Mesenteric fat pad (tissue), 1 donor: ENCODE data around the gene RHBDD2. TPM values are rescaled to one million over a fixed set of nuclear protein-coding genes. Genes with fewer than 3 reads are reported as not detected.
A peak's percentile ranks its signal among the peaks of the same experiment; 100 is the strongest.
"Not testable (repeated sequence)": the region's sequence is repeated elsewhere in the genome, so short reads cannot be mapped to it uniquely, and the experiment has no call there.

Experiments used
- DNase-seq: peaks from one replicate; pipeline ENCODE4 v3.0.0-alpha.2; 2020; ENCODE audit warnings: low spot score
- long read RNA-seq: library from polyadenylated mRNA; unstranded; transcript quantifications from one replicate; pipeline ENCODE4 v2.0.0, GENCODE V29; 2020
- total RNA-seq: library from RNA; stranded (reverse); fragmentation: NEBNext Ultra II Directional; extraction: Animal tissue kit (Norgen Biotek cat#: 25700); gene quantifications from one replicate; pipeline ENCODE4 v1.2.1, GENCODE V29; 2021
- donor health status: DM: yes; HTN: yes; CAD: no.

Gene RHBDD2
- total RNA-seq = 78.3 TPM
- long read RNA-seq, transcript RHBDD2-202 (5 exons, 1,878 nt) = minor isoform, 13 of 120 reads
- long read RNA-seq, transcript RHBDD2-203 (3 exons, 1,274 nt) = minor isoform, 15 of 120 reads
- long read RNA-seq, transcript RHBDD2-201 (4 exons, 1,802 nt) = major isoform, 66 of 120 reads
- long read RNA-seq, partial matches to known transcripts = 11 of 120 reads
- long read RNA-seq, other reads (novel, unspliced or antisense) = 11 of 120 reads

DNA sequence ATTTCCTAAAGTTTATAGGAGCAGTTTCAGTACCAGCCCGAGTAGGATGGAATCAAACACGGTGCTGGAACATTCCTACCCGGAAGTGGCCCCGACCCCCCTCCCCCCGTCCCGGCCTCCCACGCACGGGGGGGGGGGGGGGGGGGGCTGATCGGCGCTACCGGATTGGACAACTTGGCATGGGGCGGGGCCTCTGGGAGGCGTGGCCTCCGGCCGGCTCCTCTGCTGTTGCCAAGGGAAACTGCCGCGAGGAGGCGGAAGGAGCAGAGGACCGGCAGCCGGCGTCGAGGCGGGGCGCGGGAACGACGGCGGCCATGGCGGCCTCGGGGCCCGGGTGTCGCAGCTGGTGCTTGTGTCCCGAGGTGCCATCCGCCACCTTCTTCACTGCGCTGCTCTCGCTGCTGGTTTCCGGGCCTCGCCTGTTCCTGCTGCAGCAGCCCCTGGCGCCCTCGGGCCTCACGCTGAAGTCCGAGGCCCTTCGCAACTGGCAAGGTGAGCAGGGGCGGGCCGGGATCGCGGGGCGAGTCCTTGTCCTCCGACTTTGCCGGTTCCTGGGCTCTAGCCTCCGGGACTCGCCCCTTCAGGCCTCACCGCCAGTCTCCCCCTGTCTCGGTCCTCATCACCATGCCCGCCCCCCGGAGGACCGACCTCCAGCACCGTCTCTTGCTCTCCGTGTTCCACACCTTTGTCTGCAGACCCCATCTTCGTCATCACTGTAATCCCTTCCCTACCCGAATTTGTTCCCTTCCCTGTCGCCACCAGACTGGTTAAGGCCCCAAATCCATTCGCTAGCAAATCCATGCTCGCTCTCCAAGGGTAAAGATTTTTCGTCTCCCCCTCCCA lies at the start of gene RHBDD2:
Gene RHBDD2, plus strand, starts transcription at position 266 of the 843 bp plus-strand sequence. Its CDS starts 49 bp downstream, at position 315.
- DNase-seq = peak; percentile 99

DNA sequence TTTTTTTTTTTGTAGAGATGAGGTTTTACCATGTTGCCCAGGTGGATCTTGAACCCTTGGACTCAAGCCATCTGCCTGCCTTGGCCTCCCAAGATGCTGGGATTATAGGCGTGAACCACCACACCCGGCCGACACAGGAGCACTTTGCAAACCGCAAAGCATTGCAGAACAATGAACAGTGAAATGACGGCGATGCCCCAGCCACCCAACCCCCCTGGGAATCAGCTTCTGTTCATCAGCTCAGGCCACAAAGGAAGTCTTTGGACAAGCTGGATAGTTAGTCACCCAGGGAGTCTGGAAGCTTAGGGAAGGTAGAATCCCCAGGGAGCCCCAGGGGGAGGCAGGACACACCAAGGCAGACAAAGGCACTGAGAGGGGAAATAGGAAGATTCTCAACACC lies 49.2 kb upstream of the RHBDD2 start:
- DNase-seq = not testable (repeated sequence)

DNA sequence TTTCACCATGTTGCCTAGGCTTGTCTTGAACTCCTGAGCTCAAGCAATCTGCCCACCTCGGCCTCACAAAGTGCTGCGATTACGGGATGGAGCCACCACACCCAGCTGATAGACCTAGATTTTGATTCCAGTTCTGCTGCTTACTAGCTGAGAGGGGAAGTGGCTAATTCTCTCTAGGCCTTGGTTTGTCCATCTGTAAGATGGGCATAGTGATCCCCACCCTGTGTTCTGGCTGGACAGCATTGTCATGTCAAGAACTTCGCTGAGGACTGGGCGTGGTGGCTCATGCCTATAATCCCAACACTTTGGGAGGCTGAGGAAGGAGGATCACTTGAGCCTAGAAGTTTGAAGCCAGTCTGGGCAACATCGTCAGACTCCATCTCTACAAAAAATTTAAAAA lies 47.9 kb upstream of the RHBDD2 start:
- DNase-seq = no peak

DNA sequence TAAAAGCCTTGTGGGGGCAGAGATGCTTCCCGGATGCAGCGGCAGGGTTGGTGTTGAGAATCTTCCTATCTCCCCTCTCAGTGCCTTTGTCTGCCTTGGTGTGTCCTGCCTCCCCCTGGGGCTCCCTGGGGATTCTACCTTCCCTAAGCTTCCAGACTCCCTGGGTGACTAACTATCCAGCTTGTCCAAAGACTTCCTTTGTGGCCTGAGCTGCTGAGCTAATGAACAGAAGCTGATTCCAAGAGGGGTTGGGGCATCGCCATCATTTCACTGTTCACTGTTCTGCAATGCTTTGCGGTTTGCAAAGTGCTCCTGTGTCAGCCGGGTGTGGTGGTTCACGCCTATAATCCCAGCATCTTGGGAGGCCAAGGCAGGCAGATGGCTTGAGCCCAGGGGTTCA lies 45.2 kb upstream of the RHBDD2 start:
- not testable (repeated sequence) for DNase-seq

DNA sequence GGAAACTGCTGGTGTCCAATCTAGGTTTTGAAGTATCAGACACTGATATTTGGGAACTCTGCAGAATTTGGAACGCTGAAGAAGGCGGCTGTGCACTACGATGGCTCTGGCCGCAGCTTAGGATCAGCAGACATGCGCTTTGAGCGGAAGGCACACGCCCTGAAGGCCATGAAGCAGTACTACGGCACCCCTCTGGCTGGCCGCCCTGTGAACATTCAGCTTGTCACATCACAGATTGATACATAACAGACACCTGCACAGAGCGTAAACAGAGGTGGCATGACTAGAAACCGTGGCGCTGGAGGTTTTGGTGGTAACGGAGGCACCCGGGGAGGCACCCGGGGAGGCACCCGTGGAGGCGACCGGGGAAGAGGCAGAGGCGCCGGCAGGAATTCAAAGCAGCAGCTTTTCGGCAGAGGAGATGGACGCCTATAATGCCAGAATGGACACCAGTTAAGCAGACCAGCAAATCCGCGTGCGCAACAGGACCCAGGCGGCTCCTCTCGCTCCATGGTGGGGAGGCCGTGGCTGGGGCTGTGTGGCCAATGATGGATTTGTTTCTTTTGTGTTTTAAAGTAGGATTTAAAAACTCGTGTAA lies 43.0 kb upstream of the RHBDD2 start:
- DNase-seq = no peak

DNA sequence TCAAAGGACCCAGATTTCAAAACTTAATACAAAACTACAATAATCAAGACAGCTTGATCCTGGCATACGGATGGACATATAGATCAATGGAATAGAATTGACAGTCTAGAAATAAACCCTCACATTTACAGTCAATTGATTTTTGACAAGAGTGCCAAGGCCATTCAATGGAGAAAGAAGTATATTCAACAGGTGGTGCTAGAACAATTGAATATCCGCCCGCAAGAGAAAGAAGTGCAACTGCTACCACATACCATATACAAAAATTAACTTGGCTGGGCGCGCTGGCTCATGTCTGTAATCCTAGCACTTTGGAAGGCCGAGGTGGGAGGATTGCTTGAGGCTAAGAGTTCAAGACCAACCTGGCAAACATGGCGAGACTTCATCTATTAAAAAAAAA lies 42.0 kb upstream of the RHBDD2 start:
- no peak for DNase-seq

DNA sequence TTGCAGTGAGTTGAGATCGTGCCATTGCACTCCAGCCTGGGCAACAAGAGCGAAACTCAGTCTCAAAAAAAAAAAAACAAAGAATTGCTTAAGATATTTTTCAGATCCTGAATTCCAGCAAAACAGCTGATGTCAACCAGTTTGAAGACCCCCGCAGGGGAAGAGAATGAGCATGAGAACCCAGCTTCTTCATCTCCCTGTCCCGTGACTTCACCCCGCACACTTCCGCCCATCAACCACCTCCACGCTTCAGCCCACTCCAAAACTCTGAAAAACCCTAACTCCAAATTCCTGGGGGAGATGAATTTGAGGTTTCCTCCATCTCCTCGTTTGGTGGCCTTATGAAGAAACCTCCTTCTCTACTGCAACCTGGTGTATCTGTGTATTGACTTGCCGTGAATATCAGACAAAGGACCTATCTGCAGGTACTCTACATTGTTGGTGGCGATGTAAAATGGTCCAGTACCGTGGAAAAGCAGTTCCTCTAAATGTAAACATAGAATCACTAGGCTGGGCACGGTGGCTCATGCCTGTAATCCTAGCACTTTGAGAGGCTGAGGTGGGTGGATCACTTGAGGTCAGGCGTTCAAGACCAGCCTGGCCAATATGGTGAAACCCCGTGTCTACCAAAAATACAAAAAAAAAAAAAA lies 40.4 kb upstream of the RHBDD2 start:
- not testable (repeated sequence) for DNase-seq

DNA sequence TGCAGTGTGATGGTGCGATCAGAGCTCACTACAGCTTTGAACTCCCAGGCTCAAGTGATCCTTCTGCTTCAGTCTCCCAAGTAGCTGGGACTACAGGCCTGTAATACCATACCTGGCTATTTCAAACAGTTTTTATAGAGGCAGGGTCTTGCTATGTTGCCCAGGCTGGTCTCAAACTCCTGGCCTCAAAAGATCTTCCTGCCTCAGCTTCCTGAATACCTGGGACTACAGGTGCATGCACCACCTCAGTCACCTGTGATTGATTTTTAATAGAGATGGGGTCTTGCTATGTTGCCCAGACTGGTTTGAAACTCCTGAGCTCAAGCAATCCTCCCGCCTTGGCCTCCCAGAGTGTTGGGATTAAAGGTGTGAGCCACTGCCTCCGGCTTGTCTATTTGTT lies 38.8 kb upstream of the RHBDD2 start:
- DNase-seq = no peak

DNA sequence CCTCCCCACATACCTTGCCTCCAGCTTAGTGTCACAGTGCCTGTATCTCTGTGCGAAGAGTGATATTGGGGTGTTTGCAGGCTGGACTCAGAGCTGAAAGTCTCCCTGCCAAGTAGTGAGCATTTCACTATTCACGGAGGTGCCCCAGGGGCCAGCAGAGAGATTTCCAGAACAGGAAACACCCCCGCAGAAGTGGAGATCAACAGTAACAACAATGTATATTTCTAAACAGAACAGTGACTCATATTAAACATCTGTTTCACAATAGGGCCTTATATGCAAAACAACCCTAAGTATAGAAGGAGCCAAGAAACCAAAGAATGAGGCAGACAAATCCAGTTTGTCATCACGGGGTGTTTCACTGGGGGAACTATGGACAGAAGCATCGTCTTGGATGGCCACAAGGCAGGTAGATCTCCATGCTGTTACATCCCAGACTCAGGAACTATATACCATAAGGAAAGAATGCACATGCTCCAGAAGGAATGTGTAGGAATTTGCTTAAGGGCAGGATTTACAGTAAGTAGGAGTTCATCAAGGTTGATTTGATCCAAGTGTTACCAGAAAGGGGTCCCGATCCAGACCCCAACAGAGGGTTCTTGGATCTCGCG lies 35.9 kb upstream of the RHBDD2 start:
- no peak for DNase-seq

DNA sequence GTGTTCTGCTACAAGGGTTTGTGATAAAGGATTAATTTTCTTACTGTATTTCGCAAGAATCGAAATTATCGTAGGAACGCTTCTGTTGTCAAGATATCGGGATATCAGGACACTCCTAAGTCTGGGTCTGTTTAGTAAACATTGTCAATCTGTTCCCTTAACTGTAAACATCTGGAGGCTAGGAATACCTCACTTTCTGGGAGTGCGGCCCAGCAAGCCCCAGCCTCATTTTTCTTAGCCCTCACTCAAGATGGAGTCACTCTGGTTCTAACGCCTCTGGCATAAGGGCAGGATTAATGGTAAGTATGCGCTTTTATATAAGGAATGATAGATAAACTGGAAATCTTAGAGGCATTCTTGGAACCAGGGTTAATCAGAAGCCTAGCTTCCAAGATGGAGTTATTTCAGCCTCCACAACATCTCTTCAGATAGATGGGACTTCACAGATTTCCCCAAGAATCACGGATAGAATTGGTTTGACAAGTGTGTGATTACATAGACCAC lies 35.2 kb upstream of the RHBDD2 start:
- no peak for DNase-seq

DNA sequence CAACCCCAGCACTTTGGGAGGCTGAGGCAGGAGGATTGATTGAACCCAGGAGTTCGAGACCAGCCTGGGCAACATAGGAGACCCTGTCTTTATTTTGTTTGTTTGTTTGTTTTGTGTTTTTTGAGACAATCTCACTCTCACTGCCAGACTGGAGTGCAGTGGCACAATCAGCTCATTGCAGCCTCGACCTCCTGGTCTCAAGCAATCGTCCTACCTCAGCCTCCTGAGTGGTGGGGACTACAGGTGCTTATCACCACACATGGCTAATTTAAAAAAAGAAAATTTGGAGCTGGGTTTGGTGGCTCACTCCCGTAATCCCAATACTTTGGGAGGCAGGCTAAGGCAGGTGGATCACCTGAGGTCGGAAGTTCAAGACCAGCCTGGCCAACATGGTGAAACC lies 34.7 kb upstream of the RHBDD2 start:
- no peak for DNase-seq

DNA sequence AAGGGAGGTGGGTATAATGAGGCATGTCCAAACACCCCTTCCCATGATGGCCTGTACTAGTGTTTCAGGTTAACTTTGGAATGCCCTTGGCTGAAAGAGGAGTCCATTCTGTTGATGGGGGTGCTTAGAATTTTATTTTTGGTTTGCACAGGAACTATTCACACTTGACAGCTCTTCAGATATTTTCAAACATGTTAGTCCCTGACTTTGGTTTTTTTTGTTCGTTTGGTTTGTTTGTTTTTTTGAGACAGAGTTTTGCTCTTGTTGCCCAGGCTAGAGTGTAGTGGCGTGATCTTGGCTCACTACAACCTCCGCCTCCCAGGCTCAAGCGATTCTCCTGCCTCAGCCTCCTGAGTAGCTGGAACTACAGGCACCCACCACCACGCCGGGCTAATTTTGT lies 33.7 kb upstream of the RHBDD2 start:
- DNase-seq = not testable (repeated sequence)

DNA sequence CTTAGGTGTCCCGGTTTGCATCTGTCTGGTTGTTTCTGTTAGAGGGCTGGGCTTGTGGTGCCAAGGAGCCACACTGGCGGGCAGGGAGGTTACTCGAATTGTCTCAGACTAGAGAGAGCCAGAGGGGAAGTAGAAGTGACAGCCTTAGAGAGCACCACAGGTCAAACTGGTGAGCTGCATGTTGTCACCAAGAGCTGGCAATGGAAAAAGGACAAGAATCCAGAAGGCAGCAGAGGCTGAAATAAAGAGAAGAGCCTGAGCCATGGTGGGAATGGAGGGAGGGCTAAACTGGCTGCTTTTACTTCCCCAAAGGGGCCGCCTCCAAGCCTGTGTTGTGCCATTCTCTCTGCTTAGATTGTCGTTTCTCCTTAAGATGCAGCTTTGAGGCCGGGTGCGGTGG lies 31.1 kb upstream of the RHBDD2 start:
- DNase-seq = no peak

DNA sequence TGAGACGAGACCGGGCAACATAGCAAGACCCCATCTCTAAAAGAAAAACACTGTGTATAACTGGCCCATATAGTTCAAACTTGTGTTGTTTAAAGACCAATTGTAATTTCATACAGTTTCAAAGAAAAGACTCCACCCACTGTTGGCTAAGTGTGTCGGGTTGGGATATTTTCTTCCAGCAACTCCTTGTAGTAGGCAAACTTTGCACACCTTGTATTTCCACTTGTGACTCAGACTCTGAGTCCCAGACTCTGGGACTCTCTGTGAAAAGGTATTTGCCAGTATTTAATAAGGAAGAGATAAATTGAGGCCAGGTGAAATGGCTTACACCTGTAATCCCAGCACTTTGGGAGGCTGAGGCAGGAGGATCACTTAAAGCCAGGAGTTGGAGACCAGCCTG lies 29.3 kb upstream of the RHBDD2 start:
- no peak for DNase-seq

DNA sequence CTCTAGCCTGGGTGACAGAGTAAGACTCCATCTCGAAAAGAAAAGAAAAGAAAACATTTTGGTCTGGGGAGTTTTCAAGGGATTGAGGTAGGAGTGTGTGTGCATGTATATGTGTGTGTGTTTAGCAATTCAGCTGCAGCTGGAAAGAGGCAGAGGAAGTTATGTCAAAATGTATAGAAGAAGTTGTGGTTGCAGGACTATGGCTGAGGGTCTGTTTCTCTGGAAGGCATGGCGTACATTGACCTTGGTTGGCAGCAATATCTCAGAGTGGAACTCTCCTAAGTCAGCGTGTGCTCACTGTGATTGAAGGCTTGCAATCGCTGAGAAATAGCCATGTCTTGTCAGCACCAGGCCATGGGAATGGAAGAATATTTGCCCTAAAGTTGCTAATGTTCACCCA lies 28.6 kb upstream of the RHBDD2 start:
- no peak for DNase-seq

DNA sequence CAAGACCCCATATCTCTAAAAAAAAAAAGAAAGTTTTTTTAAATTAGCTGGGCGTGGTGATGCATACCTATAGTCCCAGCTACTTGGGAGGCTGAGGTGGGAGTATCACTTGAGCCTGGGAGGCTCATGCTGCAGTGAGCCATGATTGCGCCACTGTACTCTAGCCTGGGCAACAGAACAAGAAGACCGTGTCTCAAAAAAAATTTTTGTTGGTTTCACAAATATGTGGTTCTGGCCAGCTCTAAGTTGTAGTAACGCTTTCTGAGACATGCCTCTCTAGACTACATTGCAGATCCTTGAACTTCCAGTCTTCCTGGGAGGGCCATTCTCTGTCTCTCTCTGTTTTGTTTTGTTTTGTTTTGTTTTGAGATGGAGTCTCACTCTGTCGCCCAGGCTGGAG lies 24.6 kb upstream of the RHBDD2 start:
- no peak for DNase-seq

DNA sequence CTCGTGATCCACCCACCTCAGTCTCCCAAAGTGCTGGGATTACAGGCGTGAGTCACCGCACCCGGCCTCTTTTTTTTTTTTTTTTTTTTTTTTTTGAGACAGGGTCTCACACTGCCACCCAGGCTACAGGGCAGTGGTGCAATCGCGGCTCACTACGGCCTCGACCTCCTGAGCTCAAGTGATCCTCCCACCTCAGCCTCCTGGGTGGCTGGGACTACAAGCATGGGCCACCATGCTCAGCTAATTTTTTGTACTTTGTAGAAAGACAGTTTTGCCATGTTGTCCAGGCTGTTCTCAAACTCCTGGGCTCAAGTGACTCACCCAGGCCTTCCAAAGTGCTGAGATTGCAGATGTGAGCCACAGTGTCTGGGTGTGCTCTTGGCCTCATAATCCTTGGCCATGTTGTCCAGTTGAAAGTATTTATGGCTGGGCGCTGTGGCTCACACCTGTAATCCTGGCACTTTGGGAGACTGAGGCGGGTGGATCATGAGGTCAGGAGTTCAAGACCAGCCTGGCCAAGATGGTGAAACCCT lies 24.0 kb upstream of the RHBDD2 start:
- DNase-seq = not testable (repeated sequence)

DNA sequence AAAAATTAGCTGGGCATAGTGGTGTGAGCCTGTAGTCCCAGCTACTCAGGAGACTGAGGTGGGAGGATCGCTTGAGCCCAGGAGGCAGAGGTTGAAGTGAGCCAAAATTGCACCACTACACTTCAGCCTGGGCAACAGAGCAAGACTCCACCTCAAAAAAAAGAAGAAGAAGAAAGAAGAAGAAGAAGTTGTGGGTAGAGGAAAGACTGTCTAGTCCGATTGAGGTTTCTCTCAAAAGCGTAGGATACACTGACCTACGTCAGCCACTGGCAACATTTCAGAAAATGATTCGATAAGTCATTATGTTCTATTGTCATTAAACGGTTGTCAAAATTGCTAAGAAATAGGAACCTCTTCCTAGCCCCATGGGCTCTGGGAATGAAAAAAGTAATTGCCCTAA lies 22.3 kb upstream of the RHBDD2 start:
- no peak for DNase-seq

DNA sequence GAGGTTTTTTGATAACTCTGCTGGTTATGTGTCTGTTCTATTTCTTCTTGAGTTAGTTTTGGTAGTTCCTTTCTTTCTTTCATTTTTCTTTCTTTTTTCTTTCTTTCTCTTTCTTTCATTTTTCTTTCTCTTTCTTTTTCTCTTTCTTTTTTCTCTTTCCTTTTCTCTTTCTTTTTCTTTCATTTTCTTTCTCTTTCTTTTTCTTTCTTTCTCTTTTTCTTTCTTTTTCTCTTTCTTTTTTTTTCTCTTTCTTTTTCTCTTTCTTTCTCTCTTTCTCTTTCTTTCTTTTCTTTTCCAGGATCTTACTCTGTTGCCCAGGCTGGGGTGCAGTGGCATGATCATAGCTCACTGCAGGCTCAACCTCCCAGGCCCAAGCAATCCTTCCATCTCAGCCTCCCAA lies 20.4 kb upstream of the RHBDD2 start:
- DNase-seq = no peak

DNA sequence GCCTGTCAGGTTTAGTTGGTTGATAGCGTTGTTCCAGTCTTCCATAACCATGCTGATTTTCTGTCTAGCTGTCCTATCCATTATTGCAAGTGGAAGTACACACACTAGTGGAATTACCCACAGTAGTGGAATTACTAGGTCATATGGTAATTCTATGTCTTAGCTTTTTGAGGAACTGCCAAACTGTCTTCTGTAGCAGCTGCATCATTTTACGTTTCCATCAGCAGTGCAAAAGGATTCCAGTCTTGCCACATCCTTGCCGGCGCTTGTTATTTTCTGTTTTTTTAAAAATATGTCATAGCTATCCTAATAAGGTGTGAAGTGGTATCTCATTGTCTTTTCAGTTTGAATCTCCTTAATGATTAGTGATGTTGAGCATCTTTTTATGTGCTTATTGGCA lies 17.2 kb upstream of the RHBDD2 start:
- DNase-seq = no peak

DNA sequence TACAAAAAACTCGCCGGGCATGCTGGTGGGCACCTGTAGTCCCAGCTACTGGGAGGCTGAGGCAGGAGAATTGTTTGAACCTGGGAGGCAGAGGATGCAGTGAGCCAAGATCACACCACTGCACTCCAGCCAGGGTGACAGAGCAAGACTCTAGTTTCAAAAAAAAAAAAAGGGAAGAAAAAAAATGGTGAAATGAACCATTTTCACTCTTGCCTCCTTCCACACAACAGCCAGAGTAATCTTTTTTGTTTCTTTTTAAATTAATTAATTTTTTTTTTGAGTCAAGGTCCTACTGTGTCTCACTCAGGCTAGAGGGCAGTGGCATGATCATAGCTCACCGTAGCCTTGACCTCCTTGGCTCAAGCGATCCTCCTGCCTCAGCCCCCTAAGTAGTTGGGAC lies 14.6 kb upstream of the RHBDD2 start:
- not testable (repeated sequence) for DNase-seq
